GM12878 (cell line): Measurements from ENCODE around the gene EIF3M. TPM values are rescaled to one million over a fixed set of nuclear protein-coding genes. Genes with fewer than 3 reads are reported as not detected.

Source experiments
- ATAC-seq: fragments of 200-7000 bp; cut with Tn5 transposase; 3 replicates; pipeline ENCODE4 v1.9.1; 2020; ENCODE audit warnings: mild to moderate bottlenecking, moderate library complexity
- BruUV-seq: library from RNA; stranded (reverse); fragments of 400-500 nt; replicated peaks from 2 replicates; lab custom pipeline; 2021; lab: Mats Ljungman, UMichigan
- CTCF ChIA-PET: fragments of 300-600 bp; sonication (Branson Sonifier 250); formaldehyde crosslinking; extraction: SDS; loops from one replicate; lab custom pipeline; 2021; ENCODE audit warnings: inconsistent platforms; lab: Yijun Ruan, JAX
- POLR2A ChIA-PET: fragments of 350-600 bp; formaldehyde crosslinking; extraction: SDS; loops from one replicate; lab custom pipeline; 2021; ENCODE audit warnings: inconsistent platforms; lab: Charles Lee
- RAD21 ChIA-PET: fragments of 300-600 bp; sonication (Branson Sonifier 250); formaldehyde crosslinking; loops from one replicate; lab custom pipeline; 2023; ENCODE audit warnings: antibody characterized with exemption; ENCODE audit not compliant: unreplicated experiment; lab: Charles Lee
- SMC1A ChIA-PET: fragments of 300-600 bp; sonication (Branson Sonifier 250); formaldehyde crosslinking; loops from one replicate; lab custom pipeline; 2023; ENCODE audit not compliant: unreplicated experiment, uncharacterized antibody; lab: Charles Lee
- DNase-seq: peaks from one replicate; pipeline ENCODE4 v3.0.0-alpha.2; 2011; ENCODE audit warnings: low read depth, low spot score
- FAIRE-seq: peaks from 3 replicates; lab custom pipeline; 2011; peaks lifted over from hg19 to GRCh38; lab: Jason Lieb, UNC
- H2AFZ ChIP-seq: 2 replicates; pipeline ENCODE4 v1.6.0; 2011; ENCODE audit warnings: low read depth, low read length, control low read depth; ENCODE audit not compliant: control insufficient read depth
- H3K27ac ChIP-seq: 2 replicates; pipeline ENCODE4 v1.5.1; 2011; ENCODE audit warnings: control low read depth; ENCODE audit not compliant: control insufficient read depth, insufficient read depth
- H3K27me3 ChIP-seq, 2 experiments: replicated peaks in 1 of 2; 2 replicates each; pipeline versions ENCODE4 v1.6.0 to v1.6.1; 2011; ENCODE audit warnings: low read length in 1 of 2; ENCODE audit not compliant: control insufficient read depth in 2 of 2, insufficient read depth in 2 of 2
- H3K36me3 ChIP-seq, 2 experiments: 2 replicates each; pipeline ENCODE4 v1.5.1; 2011; ENCODE audit warnings: low read length in 1 of 2; ENCODE audit not compliant: control insufficient read depth in 2 of 2, insufficient read depth in 2 of 2
- H3K4me1 ChIP-seq: 2 replicates; pipeline ENCODE4 v1.6.1; 2011; ENCODE audit warnings: mild to moderate bottlenecking, low read length, moderate library complexity, mixed read lengths; ENCODE audit not compliant: control insufficient read depth, insufficient read depth
- H3K4me2 ChIP-seq: 2 replicates; pipeline ENCODE4 v1.6.0; 2011; ENCODE audit warnings: control low read depth; ENCODE audit not compliant: control insufficient read depth, insufficient read depth
- H3K4me3 ChIP-seq: fragments of 200-600 bp; sonication (generic); 2 replicates; pipeline ENCODE4 v1.5.1; 2016
- H3K79me2 ChIP-seq: 2 replicates; pipeline ENCODE4 v1.6.0; 2011; ENCODE audit warnings: low read length; ENCODE audit not compliant: control insufficient read depth, insufficient read depth
- H3K9ac ChIP-seq: 2 replicates; pipeline ENCODE4 v1.8.0; 2011; ENCODE audit warnings: low read length, control low read depth, mixed read lengths; ENCODE audit not compliant: control insufficient read depth, insufficient read depth
- H3K9me3 ChIP-seq: replicated peaks from 3 replicates; pipeline ENCODE4 v1.5.1; 2011; ENCODE audit warnings: mild to moderate bottlenecking, low read length; ENCODE audit not compliant: control insufficient read depth, insufficient read depth
- H4K20me1 ChIP-seq: 2 replicates; pipeline ENCODE4 v1.6.0; 2011; ENCODE audit not compliant: control insufficient read depth, insufficient read depth
- FOXM1 ChIP-seq: IDR thresholded peaks from 2 replicates; pipeline ENCODE4 v1.6.1; 2012; ENCODE audit warnings: low read depth, mild to moderate bottlenecking, inconsistent platforms, low read length, moderate library complexity
- NR2F1 ChIP-seq: fragments of 450-650 bp; conservative IDR thresholded peaks from 2 replicates; pipeline ENCODE4 v1.6.1; 2017; ENCODE audit warnings: mild to moderate bottlenecking
- SREBF2 ChIP-seq: IDR thresholded peaks from 2 replicates; pipeline ENCODE4 v1.6.1; 2012; ENCODE audit warnings: mild to moderate bottlenecking, low read length
- TBL1XR1 ChIP-seq: IDR thresholded peaks from 2 replicates; pipeline ENCODE4 v1.6.1; 2012; ENCODE audit warnings: low read depth, low read length, improper control_type of control experiment
- WGBS: methylation state at CpG from one replicate; pipeline ENCODE4 v1.1.6; 2016; ENCODE audit warnings: low lambda C conversion rate; ENCODE audit not compliant: insufficient replicate concordance, insufficient coverage; ENCODE audit errors: missing lambda C conversion rate; 5-methylcytosine and 5-hydroxymethylcytosine counted together
- in situ Hi-C: fragments of 300-500 bp; cut with MboI; formaldehyde crosslinking; loops from 9 replicates; pipeline ENCODE4 v1.14.3; 2018; ENCODE audit warnings: mixed read lengths
- intact Hi-C: fragments of 100-400 bp; cut with micrococcal nuclease; formaldehyde crosslinking; loops from one replicate; pipeline ENCODE4 v1.14.2; 2022; ENCODE audit not compliant: unreplicated experiment
- polyA plus RNA-seq, 11 experiments: library from polyadenylated mRNA; depleted of rRNA in 4 of 11; unstranded in 6 of 11; stranded (reverse) in 5 of 11; fragments of >200 nt; fragmentation: Nextera tagmentation in 4 of 11; fragmentation: Illumina TruSeq in 1 of 11; extraction: Ambion mirVana in 4 of 11; extraction: Trizol in 1 of 11; gene quantifications; 1 replicate in 1 of 11; 2 replicates in 10 of 11; pipeline versions ENCODE4 v1.2.1 to v1.2.3, GENCODE V29; 2011 to 2016; ENCODE audit warnings: inconsistent platforms in 2 of 11, missing spikeins in 2 of 11, low read depth in 1 of 11
- total RNA-seq, 4 experiments: library from RNA; depleted of rRNA in 3 of 4; stranded (reverse); fragments of >200 nt in 3 of 4; fragmentation: Illumina TruSeq in 1 of 4; extraction: Trizol in 1 of 4; gene quantifications; 2 replicates each; pipeline versions ENCODE4 v1.2.1 to v1.2.3, GENCODE V29; 2013 to 2021
- TF ChIP-seq, protein P1 (sequence below): fragments of 450-650 bp; IDR thresholded peaks from 2 replicates; pipeline ENCODE4 v1.6.1; 2017; ENCODE audit warnings: mild to moderate bottlenecking, moderate library complexity
- TF ChIP-seq, protein P2 (sequence below): IDR thresholded peaks from 2 replicates; pipeline ENCODE4 v1.6.1; 2012; ENCODE audit warnings: low read depth, low read length, improper control_type of control experiment

EIF3M gene
- total and polyA plus RNA-seq, 10 of the 15 experiments (the other 5 are each of a cell fraction or from before 2014, with no cell fraction given): 392 to 1,205 (median 593) TPM

DNA sequence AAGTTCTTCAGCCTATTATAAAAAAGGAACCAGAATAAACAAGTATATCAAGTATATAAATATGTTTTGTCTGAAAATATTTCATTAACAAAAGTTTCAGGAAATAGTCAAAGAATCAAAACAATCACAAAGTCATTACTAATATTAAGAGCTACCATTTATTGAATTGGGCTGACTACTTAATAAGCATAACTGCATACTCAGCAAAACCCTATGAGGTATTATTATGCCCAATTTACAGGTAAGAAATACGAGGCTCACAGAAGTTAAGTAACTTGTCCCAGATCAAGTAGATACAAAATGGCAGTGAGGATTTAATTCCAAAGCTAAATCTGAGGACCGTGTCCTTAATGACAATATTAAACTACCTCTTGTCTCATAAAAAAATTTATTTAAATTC lies 52.2 kb downstream of the EIF3M start:
- Histone ChIP-seq H3K4me2 (no peak overlapping the region), H4K20me1 (no peaks in the 10 kb centered on the region), H3K9me3 (no peaks in the 10 kb centered on the region), H3K79me2 (no peaks in the 10 kb centered on the region), H3K27ac (no peak overlapping the region), H3K4me3 (no peak overlapping the region), H2AFZ (no peak overlapping the region), H3K27me3 (no peaks in the 10 kb centered on the region), H3K4me1 (no peaks in the 10 kb centered on the region), H3K9ac (no peak overlapping the region), H3K36me3 (no peaks in the 10 kb centered on the region)
- CTCF ChIA-PET: no interaction called here
- BruUV-seq: no TSS peak
- DNase-seq: no peak
- SMC1A ChIA-PET: interaction anchor here (1.8 kb wide), 1 partner anchor 50 kb away, joined by 4 read pairs; no protein-coding TSS in a partner anchor
- intact Hi-C loops (no loop called here), in situ Hi-C loops (no loop called here)
- RAD21 ChIA-PET: no interaction called here
- 21% methylated on average over 2 of the region's 2 CpGs for WGBS
- TF ChIP-seq TBL1XR1: no peak
- FAIRE-seq: no peak
- ATAC-seq: no peak
- POLR2A ChIA-PET: no interaction called here

DNA sequence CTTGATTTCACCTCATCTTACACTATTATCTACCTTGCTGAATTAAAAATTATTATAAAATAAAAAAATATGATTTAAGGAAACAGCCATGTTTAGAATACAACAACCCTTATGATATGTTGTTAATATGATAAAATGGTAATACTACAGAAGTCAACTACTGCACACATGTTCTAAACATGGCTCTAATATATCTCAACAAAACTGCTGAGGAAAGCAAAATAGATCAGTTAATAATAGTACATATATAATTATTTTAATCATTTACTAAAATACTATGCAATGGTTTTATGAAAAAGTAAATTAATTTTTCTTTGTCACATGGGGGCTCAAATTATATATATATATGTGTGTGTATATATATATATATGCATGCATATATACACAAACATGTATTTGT lies 57.7 kb downstream of the EIF3M start:
- DNase-seq: no peak
- ATAC-seq: no peak
- no peak for TF ChIP-seq SREBF2
- TF ChIP-seq NR2F1: no peak
- TF ChIP-seq FOXM1: no peak
- TF ChIP-seq, protein P1, sequence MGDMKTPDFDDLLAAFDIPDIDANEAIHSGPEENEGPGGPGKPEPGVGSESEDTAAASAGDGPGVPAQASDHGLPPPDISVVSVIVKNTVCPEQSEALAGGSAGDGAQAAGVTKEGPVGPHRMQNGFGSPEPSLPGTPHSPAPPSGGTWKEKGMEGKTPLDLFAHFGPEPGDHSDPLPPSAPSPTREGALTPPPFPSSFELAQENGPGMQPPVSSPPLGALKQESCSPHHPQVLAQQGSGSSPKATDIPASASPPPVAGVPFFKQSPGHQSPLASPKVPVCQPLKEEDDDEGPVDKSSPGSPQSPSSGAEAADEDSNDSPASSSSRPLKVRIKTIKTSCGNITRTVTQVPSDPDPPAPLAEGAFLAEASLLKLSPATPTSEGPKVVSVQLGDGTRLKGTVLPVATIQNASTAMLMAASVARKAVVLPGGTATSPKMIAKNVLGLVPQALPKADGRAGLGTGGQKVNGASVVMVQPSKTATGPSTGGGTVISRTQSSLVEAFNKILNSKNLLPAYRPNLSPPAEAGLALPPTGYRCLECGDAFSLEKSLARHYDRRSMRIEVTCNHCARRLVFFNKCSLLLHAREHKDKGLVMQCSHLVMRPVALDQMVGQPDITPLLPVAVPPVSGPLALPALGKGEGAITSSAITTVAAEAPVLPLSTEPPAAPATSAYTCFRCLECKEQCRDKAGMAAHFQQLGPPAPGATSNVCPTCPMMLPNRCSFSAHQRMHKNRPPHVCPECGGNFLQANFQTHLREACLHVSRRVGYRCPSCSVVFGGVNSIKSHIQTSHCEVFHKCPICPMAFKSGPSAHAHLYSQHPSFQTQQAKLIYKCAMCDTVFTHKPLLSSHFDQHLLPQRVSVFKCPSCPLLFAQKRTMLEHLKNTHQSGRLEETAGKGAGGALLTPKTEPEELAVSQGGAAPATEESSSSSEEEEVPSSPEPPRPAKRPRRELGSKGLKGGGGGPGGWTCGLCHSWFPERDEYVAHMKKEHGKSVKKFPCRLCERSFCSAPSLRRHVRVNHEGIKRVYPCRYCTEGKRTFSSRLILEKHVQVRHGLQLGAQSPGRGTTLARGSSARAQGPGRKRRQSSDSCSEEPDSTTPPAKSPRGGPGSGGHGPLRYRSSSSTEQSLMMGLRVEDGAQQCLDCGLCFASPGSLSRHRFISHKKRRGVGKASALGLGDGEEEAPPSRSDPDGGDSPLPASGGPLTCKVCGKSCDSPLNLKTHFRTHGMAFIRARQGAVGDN: no peak
- TF ChIP-seq, protein P2, sequence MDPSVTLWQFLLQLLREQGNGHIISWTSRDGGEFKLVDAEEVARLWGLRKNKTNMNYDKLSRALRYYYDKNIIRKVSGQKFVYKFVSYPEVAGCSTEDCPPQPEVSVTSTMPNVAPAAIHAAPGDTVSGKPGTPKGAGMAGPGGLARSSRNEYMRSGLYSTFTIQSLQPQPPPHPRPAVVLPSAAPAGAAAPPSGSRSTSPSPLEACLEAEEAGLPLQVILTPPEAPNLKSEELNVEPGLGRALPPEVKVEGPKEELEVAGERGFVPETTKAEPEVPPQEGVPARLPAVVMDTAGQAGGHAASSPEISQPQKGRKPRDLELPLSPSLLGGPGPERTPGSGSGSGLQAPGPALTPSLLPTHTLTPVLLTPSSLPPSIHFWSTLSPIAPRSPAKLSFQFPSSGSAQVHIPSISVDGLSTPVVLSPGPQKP: no peak
- no peaks in the 10 kb centered on the region for H3K4me1 ChIP-seq
- ChIA-PET CTCF (no interaction called here), SMC1A (interaction anchor here (0.6 kb wide), 1 partner anchor 84 kb away, joined by 3 read pairs; no protein-coding TSS in a partner anchor), POLR2A (no interaction called here), RAD21 (no interaction called here)
- H3K79me2 ChIP-seq: no peaks in the 10 kb centered on the region
- no peak overlapping the region for H3K9ac ChIP-seq
- H3K4me2 ChIP-seq: no peak overlapping the region
- no peak overlapping the region for H3K4me3 ChIP-seq
- no peak overlapping the region for H3K27ac ChIP-seq
- no peak overlapping the region for H2AFZ ChIP-seq
- no TSS peak for BruUV-seq
- intact Hi-C loops: no loop called here
- no peaks in the 10 kb centered on the region for H3K27me3 ChIP-seq
- H4K20me1 ChIP-seq: no peaks in the 10 kb centered on the region
- no peaks in the 10 kb centered on the region for H3K36me3 ChIP-seq
- no peak for FAIRE-seq
- H3K9me3 ChIP-seq: no peaks in the 10 kb centered on the region
- in situ Hi-C loops: no loop called here
